ENCODE results near the gene MAPKAP1. TPM values are rescaled to one million over a fixed set of nuclear protein-coding genes. Genes with fewer than 3 reads are reported as not detected.

MAPKAP1 gene
- total and polyA plus RNA-seq, 8 donors, result 49.5 to 89.5 (median 56.2) TPM

- Histone ChIP-seq H3K27me3 (no peaks in the 10 kb centered on the region), H3K36me3 (no peaks in the 10 kb centered on the region), H3K27ac (no peak overlapping the region), H3K4me3 (no peak overlapping the region), H3K4me1 (no peaks in the 10 kb centered on the region), H3K9me3 (no peaks in the 10 kb centered on the region)
- no peak for DNase-seq
- no peak for TF ChIP-seq CTCF (IDR thresholded peaks at IDR 0.05)
- ATAC-seq, result no peak
- intact Hi-C loops (cut with DNase I), result no loop called here
Measured at GRCh38 chr9:125496313-125496834, 210.6 kb downstream of the MAPKAP1 start.

- DNase-seq (no peak), ATAC-seq (no peak)
- H3K9me3 ChIP-seq, result no peaks in the 10 kb centered on the region
- H3K27ac ChIP-seq, result no peak overlapping the region
- intact Hi-C loops (cut with DNase I), result no loop called here
- no peak overlapping the region for H3K4me3 ChIP-seq
- H3K36me3 ChIP-seq, result no peaks in the 10 kb centered on the region
- TF ChIP-seq CTCF (IDR thresholded peaks at IDR 0.05), result no peak
- no peaks in the 10 kb centered on the region for H3K4me1 ChIP-seq
- no peaks in the 10 kb centered on the region for H3K27me3 ChIP-seq
Measured at GRCh38 chr9:125495172-125496119, 211.6 kb downstream of the MAPKAP1 start.

- no peak for DNase-seq
- H3K9me3 ChIP-seq, result no peaks in the 10 kb centered on the region
- H3K27me3 ChIP-seq, result no peaks in the 10 kb centered on the region
- TF ChIP-seq CTCF (IDR thresholded peaks at IDR 0.05), result no peak
- no peaks in the 10 kb centered on the region for H3K36me3 ChIP-seq
- H3K4me1 ChIP-seq, result no peaks in the 10 kb centered on the region
- ATAC-seq, result no peak
- intact Hi-C loops (cut with DNase I), result no loop called here
- no peak overlapping the region for H3K4me3 ChIP-seq
- no peak overlapping the region for H3K27ac ChIP-seq
Measured at GRCh38 chr9:125494653-125494915, 212.4 kb downstream of the MAPKAP1 start.

GRCh38 chr9:125493881-125494652 is 212.9 kb downstream of the MAPKAP1 start:
- Histone ChIP-seq H3K27me3 (no peaks in the 10 kb centered on the region), H3K4me1 (no peaks in the 10 kb centered on the region), H3K9me3 (no peaks in the 10 kb centered on the region), H3K27ac (no peak overlapping the region), H3K36me3 (no peaks in the 10 kb centered on the region), H3K4me3 (no peak overlapping the region)
- ATAC-seq (no peak), DNase-seq (no peak)
- TF ChIP-seq CTCF (IDR thresholded peaks at IDR 0.05), result no peak
- intact Hi-C loops (cut with DNase I), result no loop called here

GRCh38 chr9:125493384-125493783 is 213.6 kb downstream of the MAPKAP1 start:
- H3K36me3 ChIP-seq, result no peaks in the 10 kb centered on the region
- no peak for TF ChIP-seq CTCF (IDR thresholded peaks at IDR 0.05)
- H3K4me3 ChIP-seq, result no peak overlapping the region
- intact Hi-C loops (cut with DNase I), result no loop called here
- H3K9me3 ChIP-seq, result no peaks in the 10 kb centered on the region
- DNase-seq, result no peak
- no peaks in the 10 kb centered on the region for H3K4me1 ChIP-seq
- H3K27ac ChIP-seq, result no peak overlapping the region
- ATAC-seq, result peak; percentile 90
- no peaks in the 10 kb centered on the region for H3K27me3 ChIP-seq
